ENCODE data around the gene AQP9.

GRCh38 chr15:58159827-58160386 lies 21.7 kb downstream of the AQP9 start:
- TF ChIP-seq CTCF (conservative IDR thresholded peaks at IDR 0.05; ENCODE audit: low read depth, low read length) (no peak), EZH2 (IDR thresholded peaks at IDR 0.05; ENCODE audit: borderline replicate concordance, low read depth, low read length, poor library complexity, severe bottlenecking) (no peak)
